ENCODE results near the gene ID2. TPM values are rescaled to one million over a fixed set of nuclear protein-coding genes. Genes with fewer than 3 reads are reported as not detected.

ID2 gene
- total RNA-seq, 1 experiment from 2014 or later, result 112 TPM

GRCh38 chr2:8638327-8638726 is 43.5 kb upstream of the ID2 start:
- no peak overlapping the region for H2AFZ ChIP-seq (ENCODE audit: low read depth, low read length, poor library complexity, severe bottlenecking)
- no peak overlapping the region for H3K4me3 ChIP-seq (replicated peaks in 1 of 2; ENCODE audit: low read depth in 1 of 2, low read length in 2 of 2)
- ChIA-PET CTCF (no interaction called here), POLR2A (no interaction called here), RAD21 (ENCODE audit: low non-redundant PET in 1 of 2, low total read pairs in 2 of 2, uncharacterized antibody in 2 of 2, unreplicated experiment in 2 of 2) (no interaction called here)
- TF ChIP-seq SP1 (IDR thresholded peaks at IDR 0.05; ENCODE audit: low read depth), result no peak
- TF ChIP-seq CEBPB (IDR thresholded peaks at IDR 0.05; ENCODE audit: low read depth), result no peak
- no peak for TF ChIP-seq ZNF274 (IDR thresholded peaks at IDR 0.05; ENCODE audit: low read depth, low read length)
- no peak for TF ChIP-seq POLR2A (IDR thresholded peaks at IDR 0.05; ENCODE audit: borderline replicate concordance, extremely low read depth, insufficient read depth, insufficient read length)
- no peak for TF ChIP-seq CTCF (IDR thresholded peaks at IDR 0.05 in 2 of 3, conservative IDR thresholded peaks at IDR 0.05 in 1 of 3; ENCODE audit: borderline replicate concordance in 1 of 3, insufficient read depth in 1 of 3, low read depth in 2 of 3, low read length in 2 of 3)
- no peak for TF ChIP-seq CBX3 (IDR thresholded peaks at IDR 0.05; ENCODE audit: low read depth)
- TF ChIP-seq JUND (IDR thresholded peaks at IDR 0.05), result no peak
- H3K9ac ChIP-seq (ENCODE audit: low read length), result no peak overlapping the region
- no peak for DNase-seq (ENCODE audit: low read depth, low spot score)
- H3K4me1 ChIP-seq (ENCODE audit: control insufficient read depth in 1 of 2, insufficient read depth in 2 of 2, low read length in 2 of 2), result peaks cover 35 to 41% of the 10 kb centered on the region in 2 experiments
- no peak overlapping the region for H3K4me2 ChIP-seq (ENCODE audit: low read length)
- no peaks in the 10 kb centered on the region for H3K36me3 ChIP-seq (ENCODE audit: control insufficient read depth in 1 of 2, insufficient read depth in 2 of 2, low read length in 2 of 2)
- H3K79me2 ChIP-seq (ENCODE audit: insufficient read depth, low read length), result no peaks in the 10 kb centered on the region
- H4K20me1 ChIP-seq (ENCODE audit: insufficient read depth), result no peaks in the 10 kb centered on the region
- H3K9me3 ChIP-seq (ENCODE audit: control insufficient read depth in 1 of 2, insufficient read depth in 1 of 2, low read depth in 1 of 2, low read length in 2 of 2), result no peaks in the 10 kb centered on the region
- no peaks in the 10 kb centered on the region for H3K27me3 ChIP-seq (ENCODE audit: insufficient read depth, low read length)
- intact Hi-C loops (cut with micrococcal nuclease), result no loop called here
- no peaks in the 10 kb centered on the region for H3K9me2 ChIP-seq (ENCODE audit: insufficient read depth)
- no peak overlapping the region for H3K27ac ChIP-seq (ENCODE audit: low read depth, low read length)
- no TSS peak for BruUV-seq (replicated peaks)
- ATAC-seq, result no peak

GRCh38 chr2:8639122-8639635 is 42.7 kb upstream of the ID2 start:
- Histone ChIP-seq H4K20me1 (ENCODE audit: insufficient read depth) (no peaks in the 10 kb centered on the region), H3K79me2 (ENCODE audit: insufficient read depth, low read length) (no peaks in the 10 kb centered on the region), H2AFZ (ENCODE audit: low read depth, low read length, poor library complexity, severe bottlenecking) (no peak overlapping the region), H3K9ac (ENCODE audit: low read length) (no peak overlapping the region), H3K9me3 (ENCODE audit: control insufficient read depth in 1 of 2, insufficient read depth in 1 of 2, low read depth in 1 of 2, low read length in 2 of 2) (no peaks in the 10 kb centered on the region), H3K36me3 (ENCODE audit: control insufficient read depth in 1 of 2, insufficient read depth in 2 of 2, low read length in 2 of 2) (no peaks in the 10 kb centered on the region), H3K4me3 (replicated peaks in 1 of 2; ENCODE audit: low read depth in 1 of 2, low read length in 2 of 2) (no peak overlapping the region), H3K27ac (ENCODE audit: low read depth, low read length) (no peak overlapping the region), H3K4me1 (ENCODE audit: control insufficient read depth in 1 of 2, insufficient read depth in 2 of 2, low read length in 2 of 2) (peaks cover 32 to 33% of the 10 kb centered on the region in 2 experiments), H3K9me2 (ENCODE audit: insufficient read depth) (no peaks in the 10 kb centered on the region), H3K27me3 (ENCODE audit: insufficient read depth, low read length) (no peaks in the 10 kb centered on the region), H3K4me2 (ENCODE audit: low read length) (no peak overlapping the region)
- TF ChIP-seq TCF7L2 (IDR thresholded peaks at IDR 0.05; ENCODE audit: borderline replicate concordance, extremely low read depth, insufficient read depth, insufficient read length) (no peak), SIN3A (IDR thresholded peaks at IDR 0.05; ENCODE audit: low read depth) (no peak), CEBPB (IDR thresholded peaks at IDR 0.05; ENCODE audit: low read depth) (no peak), POLR2A (IDR thresholded peaks at IDR 0.05; ENCODE audit: borderline replicate concordance, extremely low read depth, insufficient read depth, insufficient read length) (no peak)
- ChIA-PET RAD21 (ENCODE audit: low non-redundant PET in 1 of 2, low total read pairs in 2 of 2, uncharacterized antibody in 2 of 2, unreplicated experiment in 2 of 2) (no interaction called here), CTCF (no interaction called here), POLR2A (no interaction called here)
- DNase-seq (ENCODE audit: low read depth, low spot score) (no peak), ATAC-seq (no peak)
- intact Hi-C loops (cut with micrococcal nuclease), result no loop called here
- BruUV-seq (replicated peaks), result no TSS peak
